GM23248 (cell line): ENCODE measurements around the gene NHLRC4.

Experiments
- EZH2 ChIP-seq: fragments of 200-600 bp; sonication (generic); IDR thresholded peaks from 2 replicates; pipeline ENCODE4 v1.6.1; 2018; ENCODE audit warnings: antibody characterized with exemption, mild to moderate bottlenecking; ENCODE audit not compliant: insufficient read depth, poor library complexity, severe bottlenecking
- EZH2phosphoT487 ChIP-seq: fragments of 200-600 bp; sonication (generic); IDR thresholded peaks from 2 replicates; pipeline ENCODE4 v1.6.1; 2018; ENCODE audit warnings: antibody characterized with exemption, moderate library complexity, mild to moderate bottlenecking, low read depth; ENCODE audit not compliant: insufficient read depth

DNA sequence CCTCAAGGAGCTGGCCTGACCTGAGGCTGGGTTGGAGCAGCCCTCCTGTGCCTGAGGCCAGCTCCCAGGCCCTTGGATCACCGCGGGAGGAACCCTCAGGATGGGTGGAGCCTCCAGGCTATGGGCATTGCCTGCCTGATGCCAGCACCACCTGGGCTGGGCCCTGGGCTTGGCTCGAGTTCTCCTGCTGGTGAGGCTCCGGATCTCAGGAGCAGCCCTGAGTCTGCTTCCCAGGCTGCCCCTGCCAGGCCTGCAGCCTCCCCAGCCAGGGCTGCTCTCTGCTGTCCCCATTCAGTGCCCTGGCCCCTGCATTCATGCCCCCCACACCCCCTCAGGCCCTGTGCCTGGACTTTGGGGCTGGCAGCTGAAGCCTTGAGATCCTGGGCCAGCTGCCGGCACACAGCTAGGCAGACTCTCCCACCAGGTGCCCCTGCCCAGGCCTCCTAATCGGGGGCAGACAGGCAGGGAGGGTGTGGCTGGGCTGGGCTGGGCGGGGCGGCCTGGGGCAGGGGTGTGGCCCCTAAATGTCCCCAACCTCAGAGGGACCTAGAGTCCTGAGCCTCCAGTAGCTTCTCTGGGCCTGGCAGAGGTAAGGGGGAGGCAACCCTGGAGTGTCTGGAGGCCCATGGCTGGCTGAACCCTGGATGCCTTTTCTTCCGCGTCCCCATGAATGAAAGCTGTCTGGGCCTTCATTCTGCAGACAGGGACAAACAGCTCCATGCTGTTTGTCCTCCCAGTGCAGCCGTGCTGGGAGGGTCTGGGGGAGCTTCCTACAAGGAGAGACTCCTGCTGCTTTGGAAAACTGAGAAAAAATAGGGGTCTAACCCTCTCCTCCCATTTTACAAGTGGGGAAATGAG lies 1.8 kb downstream of the NHLRC4 start:
- TF ChIP-seq EZH2 (no peak), EZH2phosphoT487 (no peak)
